Natural killer cell (primary cell): ENCODE data around the gene PITPNM3. TPM values are rescaled to one million over a fixed set of nuclear protein-coding genes. Genes with fewer than 3 reads are reported as not detected.

Experiments used
- ATAC-seq, 3 donors: fragments of 150-1000 bp in 2 of 3; fragments of 200-7000 bp in 1 of 3; cut with Tn5 transposase; 1 replicate in 1 of 3; 2 replicates in 2 of 3; pipeline ENCODE4 v1.10.0; 2021; ENCODE audit warnings: mild to moderate bottlenecking in 2 of 3, moderate library complexity in 2 of 3
- DNase-seq, 2 donors: peaks; one replicate each; pipeline versions ENCODE4 v3.0.0 to v3.0.0-alpha.2; 2013 to 2021; ENCODE audit warnings: mixed read lengths in 1 of 2
- H3K27ac ChIP-seq: one replicate; pipeline ENCODE4 v1.5.1; 2013; ENCODE audit warnings: mild to moderate bottlenecking, low read length
- H3K27me3 ChIP-seq: one replicate; pipeline ENCODE4 v1.6.1; 2013; ENCODE audit warnings: low read length; ENCODE audit not compliant: control insufficient read depth, insufficient read depth
- H3K36me3 ChIP-seq: one replicate; pipeline ENCODE4 v1.6.1; 2013; ENCODE audit warnings: low read length; ENCODE audit not compliant: control insufficient read depth, insufficient read depth
- H3K4me1 ChIP-seq: one replicate; pipeline ENCODE4 v1.6.1; 2013; ENCODE audit warnings: low read length; ENCODE audit not compliant: control insufficient read depth, insufficient read depth
- H3K4me3 ChIP-seq: one replicate; pipeline ENCODE4 v1.5.1; 2013; ENCODE audit warnings: low read length
- H3K9me3 ChIP-seq: one replicate; pipeline ENCODE4 v1.6.1; 2013; ENCODE audit warnings: low read length; ENCODE audit not compliant: control insufficient read depth, insufficient read depth
- H3K27ac Mint-ChIP-seq, 2 donors: one replicate each; pipeline ENCODE4 v1.8.0; 2022; ENCODE audit warnings: mild to moderate bottlenecking in 2 of 2, mixed read lengths in 2 of 2, moderate library complexity in 1 of 2
- H3K27me3 Mint-ChIP-seq, 2 donors: one replicate each; pipeline ENCODE4 v1.8.0; 2022; ENCODE audit warnings: low read depth in 2 of 2, mixed read lengths in 2 of 2
- H3K36me3 Mint-ChIP-seq: one replicate; pipeline ENCODE4 v1.8.0; 2022; ENCODE audit warnings: mixed read lengths
- H3K4me1 Mint-ChIP-seq, 2 donors: one replicate each; pipeline ENCODE4 v1.8.0; 2022; ENCODE audit warnings: mixed read lengths in 2 of 2
- H3K4me3 Mint-ChIP-seq: one replicate; pipeline ENCODE4 v1.8.0; 2022; ENCODE audit warnings: mild to moderate bottlenecking, moderate library complexity, mixed read lengths
- H3K9me3 Mint-ChIP-seq, 2 donors: one replicate each; pipeline ENCODE4 v1.8.0; 2022; ENCODE audit warnings: mixed read lengths in 2 of 2
- CTCF ChIP-seq: fragments of 200-600 bp; IDR thresholded peaks from one replicate; pipeline ENCODE4 v1.8.0; 2022; ENCODE audit warnings: antibody characterized with exemption
- WGBS: methylation state at CpG from one replicate; pipeline ENCODE4 v1.1.7; 2013; ENCODE audit warnings: missing lambda C conversion rate; ENCODE audit not compliant: insufficient coverage; 5-methylcytosine and 5-hydroxymethylcytosine counted together
- intact Hi-C: fragments of 100-400 bp; cut with micrococcal nuclease; formaldehyde crosslinking; loops from one replicate; pipeline ENCODE4 v1.14.2; 2022
- total RNA-seq, 4 donors: library from RNA; stranded (reverse); fragments of 120-200 nt in 1 of 4; gene quantifications; one replicate each; pipeline versions ENCODE4 v1.2.3 to v1.2.4, GENCODE V29; 2013 to 2022

Gene PITPNM3
- total RNA-seq, 3 donors from 2014 or later (not counting 1 experiment from before 2014, with no cell fraction given): 0.42 to 0.75 (median 0.50) TPM

- DNase-seq (no peak), ATAC-seq (no peak)
- Histone ChIP-seq H3K4me3 (no peak overlapping the region), H3K36me3 (no peaks in the 10 kb centered on the region), H3K9me3 (no peaks in the 10 kb centered on the region), H3K27me3 (peaks cover 5% of the 10 kb centered on the region), H3K27ac (no peak overlapping the region), H3K4me1 (peaks cover 8% of the 10 kb centered on the region)
- no peak overlapping the region for H3K4me3 Mint-ChIP-seq
- no peak for TF ChIP-seq CTCF
- H3K9me3 Mint-ChIP-seq: no peaks in the 10 kb centered on the region
- intact Hi-C loops: no loop called here
- peaks cover 8 to 14% of the 10 kb centered on the region in 2 donors for H3K4me1 Mint-ChIP-seq
- no peak overlapping the region for H3K27ac Mint-ChIP-seq
- no peaks in the 10 kb centered on the region for H3K36me3 Mint-ChIP-seq
- 58% methylated on average over 17 of the region's 17 CpGs for WGBS
- H3K27me3 Mint-ChIP-seq: peaks cover 29 to 32% of the 10 kb centered on the region in 2 donors
These were observed 58.7 kb downstream of the PITPNM3 start for GRCh38 chr17:6497496-6498221.

- 26% methylated on average over 15 of the region's 15 CpGs for WGBS
- DNase-seq: peak in 1 of 2 donors; percentile 2
- ATAC-seq: no peak
- Histone ChIP-seq H3K27me3 (peaks cover 5% of the 10 kb centered on the region), H3K4me1 (peaks cover 8% of the 10 kb centered on the region), H3K36me3 (no peaks in the 10 kb centered on the region), H3K9me3 (no peaks in the 10 kb centered on the region), H3K4me3 (no peak overlapping the region), H3K27ac (no peak overlapping the region)
- no peak overlapping the region for H3K4me3 Mint-ChIP-seq
- H3K27me3 Mint-ChIP-seq: peaks cover 27 to 32% of the 10 kb centered on the region in 2 donors
- H3K9me3 Mint-ChIP-seq: no peaks in the 10 kb centered on the region
- TF ChIP-seq CTCF: no peak
- H3K27ac Mint-ChIP-seq: no peak overlapping the region
- H3K4me1 Mint-ChIP-seq: peaks cover 8 to 14% of the 10 kb centered on the region in 2 donors
- H3K36me3 Mint-ChIP-seq: no peaks in the 10 kb centered on the region
- intact Hi-C loops: no loop called here
These were observed 59.5 kb downstream of the PITPNM3 start for GRCh38 chr17:6496640-6497441.

DNA sequence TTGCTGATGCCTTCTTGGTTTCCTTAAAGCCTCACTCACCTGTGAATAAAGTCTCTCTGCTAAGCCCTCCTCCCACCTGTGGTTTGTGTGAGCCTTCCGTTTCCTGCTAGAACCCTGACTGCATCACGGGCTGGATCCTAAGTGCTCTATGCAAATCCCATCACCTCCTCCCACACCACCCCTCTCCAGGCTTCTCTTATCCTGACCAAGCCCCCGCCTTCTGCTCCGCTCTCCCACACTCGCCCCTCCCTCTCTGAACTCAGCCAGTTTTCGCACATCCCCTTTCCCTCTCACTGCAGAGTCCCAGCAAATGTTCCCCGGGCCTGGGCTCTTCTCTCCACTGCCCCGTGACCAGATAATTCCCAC is 60.3 kb downstream of the PITPNM3 start:
- H3K4me1 Mint-ChIP-seq: peaks cover 8 to 14% of the 10 kb centered on the region in 2 donors

More for the DNA sequence above, 60.3 kb downstream of the PITPNM3 start:
- Mint-ChIP-seq H3K27ac (no peak overlapping the region), H3K4me3 (no peak overlapping the region), H3K27me3 (peaks cover 25 to 32% of the 10 kb centered on the region in 2 donors), H3K36me3 (no peaks in the 10 kb centered on the region), H3K9me3 (no peaks in the 10 kb centered on the region)
- peaks cover 8% of the 10 kb centered on the region for H3K4me1 ChIP-seq
- TF ChIP-seq CTCF: no peak
- no peak overlapping the region for H3K4me3 ChIP-seq
- peaks cover 5% of the 10 kb centered on the region for H3K27me3 ChIP-seq
- no peak overlapping the region for H3K27ac ChIP-seq
- H3K36me3 ChIP-seq: no peaks in the 10 kb centered on the region
- ATAC-seq (no peak), DNase-seq (peak in 1 of 2 donors; percentile 23)
- no peaks in the 10 kb centered on the region for H3K9me3 ChIP-seq
- 4% methylated on average over 8 of the region's 8 CpGs for WGBS
- intact Hi-C loops: no loop called here
